HG03460 (cell line): ENCODE measurements around the gene ZNF808.
"Not testable (repeated sequence)": the region's sequence is repeated elsewhere in the genome, so short reads cannot be mapped to it uniquely, and the experiment has no call there.

Source experiments
- ATAC-seq: cut with Tn5 transposase; IDR thresholded peaks from one replicate; pipeline ENCODE4 v1.9.1; 2021; ENCODE audit not compliant: unreplicated experiment

Gene ZNF808

GRCh38 chr19:52527134-52527955 lies at the start of gene ZNF808:
Gene ZNF808, plus strand, starts transcription at chr19:52527668. Its CDS starts 15,617 bp downstream, at chr19:52543285.
- peak; percentile 69 for ATAC-seq

DNA sequence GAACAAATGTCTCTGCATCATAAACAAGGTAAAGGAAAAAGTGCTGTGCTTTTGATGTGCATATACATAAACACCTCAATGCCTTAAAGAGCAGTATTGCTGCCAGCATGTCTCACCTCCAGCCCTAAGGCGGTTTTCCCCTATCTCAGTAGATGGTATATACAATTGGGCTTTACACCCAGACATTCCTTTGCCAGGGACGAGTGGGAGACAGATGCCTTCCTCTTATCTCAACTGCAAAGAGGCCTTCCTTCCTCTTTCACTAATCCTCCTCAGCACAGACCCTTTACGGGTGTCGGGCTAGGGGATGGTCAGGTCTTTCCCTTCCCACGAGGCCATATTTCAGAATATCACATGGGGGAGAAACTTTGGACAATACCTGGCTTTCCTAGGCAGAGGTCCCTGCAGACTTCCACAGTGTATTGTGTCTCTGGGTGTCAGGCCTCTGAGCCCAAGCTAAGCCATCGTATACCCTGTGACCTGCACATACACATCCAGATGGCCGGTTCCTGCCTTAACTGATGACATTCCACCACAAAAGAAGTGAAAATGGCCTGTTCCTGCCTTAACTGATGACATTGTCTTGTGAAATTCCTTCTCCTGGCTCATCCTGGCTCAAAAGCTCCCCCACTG lies 43.2 kb upstream of the ZNF808 start:
- ATAC-seq, result not testable (repeated sequence)

DNA sequence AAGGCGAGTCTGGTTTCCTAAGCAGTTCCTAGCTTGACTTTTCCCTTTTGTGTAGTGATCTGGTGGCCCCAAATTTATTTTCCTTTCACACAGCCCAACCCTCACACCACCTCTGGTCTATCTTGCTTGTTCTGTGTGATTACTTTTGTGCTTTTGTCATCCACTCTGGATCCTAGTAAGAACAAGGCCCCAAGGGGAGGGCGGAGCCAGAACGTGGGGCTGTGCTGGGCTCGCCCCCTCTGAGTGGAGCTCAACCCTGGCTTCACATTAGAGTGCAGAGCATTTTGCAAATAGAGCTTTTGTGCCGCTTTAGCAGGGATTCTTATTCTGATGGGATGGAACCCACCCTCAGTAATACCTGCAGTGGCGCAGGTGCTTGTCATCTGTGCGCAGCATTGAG lies 42.4 kb upstream of the ZNF808 start:
- ATAC-seq, result not testable (repeated sequence)

GRCh38 chr19:52485561-52486240 lies 41.8 kb upstream of the ZNF808 start:
- not testable (repeated sequence) for ATAC-seq

DNA sequence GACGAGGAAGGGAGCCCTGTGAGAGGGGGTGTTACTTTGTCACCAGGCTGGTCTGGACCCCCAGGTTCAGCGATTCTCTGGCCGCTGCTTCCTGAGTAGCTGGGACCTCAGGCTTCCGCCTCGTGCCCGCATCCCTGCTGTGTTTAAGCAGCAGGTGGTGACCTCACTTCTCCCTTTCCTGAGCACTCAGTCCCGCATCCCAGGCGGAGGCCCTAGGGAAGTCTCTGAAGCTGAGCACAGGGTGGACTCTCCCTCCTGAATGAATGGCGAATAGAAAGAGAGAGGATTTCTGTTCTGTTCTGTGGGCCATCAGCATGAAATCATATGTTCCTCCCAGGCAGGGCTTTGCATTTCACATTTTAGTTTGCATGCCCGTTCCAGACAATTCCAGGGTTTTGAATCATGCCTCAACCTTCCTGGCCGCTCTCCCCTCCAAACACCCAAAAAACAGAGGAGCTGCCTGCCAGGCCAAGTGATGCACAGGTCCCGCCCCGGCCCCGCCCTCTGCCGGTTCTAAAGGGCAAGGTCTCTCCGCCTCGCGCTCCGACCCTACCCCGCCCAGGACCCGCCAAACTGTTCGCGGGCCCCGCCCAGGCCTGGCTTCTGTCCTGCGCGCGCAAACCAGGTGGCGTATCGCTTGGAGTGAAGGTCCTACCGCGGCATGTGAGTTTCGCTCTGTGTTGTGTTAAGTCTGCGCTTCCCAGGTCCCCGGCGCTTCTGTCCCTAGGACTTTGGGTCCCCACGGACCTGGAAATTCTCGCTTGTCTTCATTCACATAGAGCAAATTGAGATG lies 35.1 kb upstream of the ZNF808 start:
- ATAC-seq, result no peak

GRCh38 chr19:52492994-52493470 lies 34.4 kb upstream of the ZNF808 start:
- ATAC-seq, result no peak

DNA sequence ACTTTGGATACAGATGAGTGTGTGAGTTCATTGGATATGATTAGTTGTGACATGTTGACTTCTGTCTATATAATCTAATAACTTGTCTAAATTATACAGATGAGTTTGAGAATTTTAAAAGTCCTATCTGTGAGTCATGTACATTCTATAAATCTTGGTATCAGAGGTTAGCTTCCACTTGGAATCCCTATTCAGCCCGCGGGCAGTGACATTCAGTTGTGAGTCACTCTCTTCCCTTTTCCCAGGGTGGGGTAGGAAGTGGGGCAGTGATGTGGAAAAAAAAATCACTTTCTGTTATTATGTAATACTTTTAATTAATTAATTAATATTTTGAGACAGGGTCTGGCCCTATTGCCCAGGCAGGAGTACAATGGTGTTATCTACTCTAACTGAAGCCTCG lies 33.0 kb upstream of the ZNF808 start:
- ATAC-seq, result no peak

DNA sequence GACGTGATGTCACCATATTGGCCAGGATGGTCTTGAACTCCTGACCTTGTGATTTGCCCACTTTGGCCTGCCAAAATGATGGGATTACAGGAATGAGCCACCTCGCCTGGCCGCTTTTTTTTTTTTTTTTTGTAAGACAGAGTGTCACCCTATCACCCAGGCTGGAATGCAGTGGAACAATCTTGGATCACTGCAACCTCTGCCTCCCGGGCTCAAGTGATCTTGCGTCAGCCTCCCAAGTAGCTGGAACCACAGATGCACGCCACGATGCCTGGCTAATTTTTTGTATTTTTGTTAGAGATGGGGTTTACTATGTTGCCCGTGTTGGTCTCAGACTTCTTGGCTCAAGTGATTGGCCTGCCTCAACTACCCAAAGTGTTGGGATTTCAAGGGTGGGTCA lies 28.9 kb upstream of the ZNF808 start:
- no peak for ATAC-seq

DNA sequence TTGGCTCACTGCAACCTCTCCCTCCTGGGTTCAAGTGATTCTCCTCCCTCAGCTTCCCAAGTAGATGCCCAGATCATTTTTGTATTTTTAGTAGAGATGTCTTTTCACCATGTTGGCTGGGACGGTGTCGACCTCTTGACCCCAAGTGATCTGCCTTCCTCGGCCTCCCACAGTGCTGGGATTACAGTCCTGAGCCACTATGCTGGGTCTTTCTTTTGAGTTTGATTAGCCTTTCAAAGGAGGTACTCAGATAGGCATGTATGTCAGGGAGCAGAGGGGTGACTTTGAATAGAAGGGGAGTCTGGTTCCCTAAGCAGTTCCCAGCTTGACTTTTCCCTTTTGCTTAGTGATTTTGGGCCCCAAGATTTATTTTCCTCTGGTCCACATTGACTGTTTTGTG lies 27.0 kb upstream of the ZNF808 start:
- ATAC-seq, result not testable (repeated sequence)

- not testable (repeated sequence) for ATAC-seq
These were observed 26.5 kb upstream of the ZNF808 start for GRCh38 chr19:52500991-52501390.

DNA sequence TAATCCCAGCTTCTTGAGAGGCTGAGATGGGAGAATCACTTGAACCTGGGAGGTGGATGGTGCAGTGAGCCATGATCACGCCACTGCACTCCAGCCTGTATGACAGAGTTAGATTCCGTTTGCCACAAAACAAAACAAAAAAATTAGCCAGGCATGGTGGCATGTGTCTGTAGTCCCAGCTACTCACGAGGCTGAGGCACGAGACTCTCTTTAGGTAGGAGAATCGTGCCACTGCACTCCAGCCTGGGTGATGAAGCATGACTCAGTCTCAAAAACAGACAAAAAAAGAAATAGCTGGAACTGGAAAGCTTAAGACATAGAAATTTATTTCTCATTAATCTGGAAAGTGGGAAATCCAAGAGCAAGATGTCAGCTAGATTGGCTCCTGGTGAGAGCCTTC lies 20.2 kb upstream of the ZNF808 start:
- no peak for ATAC-seq

DNA sequence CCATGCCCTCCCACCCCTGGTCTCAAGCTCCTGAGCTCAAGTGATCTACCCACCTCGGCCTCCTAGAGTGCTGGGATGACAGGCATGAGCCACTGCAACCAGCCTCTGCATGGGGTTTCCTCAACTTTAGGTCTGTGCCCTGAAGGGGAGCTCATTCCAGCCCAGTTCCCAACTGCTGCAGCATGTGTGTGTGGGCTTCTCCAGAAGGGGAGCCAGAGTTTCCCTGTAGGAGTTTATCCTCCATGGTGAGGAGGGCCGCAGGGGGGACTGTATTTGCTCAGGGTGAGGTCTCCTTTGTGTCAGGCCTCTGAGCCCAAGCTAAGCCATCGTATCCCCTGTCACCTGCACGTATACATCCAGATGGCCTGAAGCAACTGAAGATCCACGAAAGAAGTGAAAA lies 11.3 kb upstream of the ZNF808 start:
- no peak for ATAC-seq

- no peak for ATAC-seq
These were observed 8.8 kb upstream of the ZNF808 start for GRCh38 chr19:52518646-52519045.

GRCh38 chr19:52519175-52519574 lies 8.3 kb upstream of the ZNF808 start:
- ATAC-seq, result not testable (repeated sequence)

DNA sequence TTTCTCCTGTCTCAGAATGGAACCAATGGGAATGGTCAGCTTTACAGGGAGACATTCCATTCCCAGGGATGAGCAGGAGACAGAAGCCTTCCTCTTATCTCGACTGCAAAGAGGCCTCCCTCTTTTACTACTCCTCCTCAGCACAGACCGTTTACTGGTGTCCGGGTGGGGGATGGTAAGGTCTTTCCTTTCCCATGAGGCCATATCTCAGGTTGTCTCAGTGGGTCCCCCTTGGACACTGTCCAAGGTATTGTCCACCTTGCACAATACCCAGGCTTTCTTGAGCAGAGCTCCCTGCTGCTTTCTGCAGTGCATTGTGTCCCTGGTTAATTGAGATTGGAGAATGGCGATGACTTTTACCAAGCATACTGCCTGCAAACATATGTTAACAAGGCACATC lies 7.5 kb upstream of the ZNF808 start:
- ATAC-seq, result no peak

DNA sequence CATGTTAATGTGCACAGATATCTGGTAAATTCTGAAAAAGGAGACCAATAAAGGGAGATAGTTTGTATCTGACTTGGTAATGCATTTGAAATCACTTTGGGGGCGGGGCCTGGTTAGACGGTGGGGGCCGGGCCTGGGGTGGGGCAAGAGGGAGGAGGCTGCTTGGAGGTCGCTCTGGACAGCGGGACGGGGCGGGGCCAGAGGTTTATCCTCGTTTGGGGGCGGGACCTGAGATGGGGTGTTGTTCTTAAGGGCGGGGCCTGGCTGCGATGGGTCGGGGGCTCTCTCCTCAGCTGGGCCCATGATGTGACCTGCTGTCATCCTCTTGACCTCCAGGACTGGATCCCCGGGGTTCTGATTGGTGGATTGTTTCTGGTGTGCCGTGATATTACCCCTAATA lies 4.9 kb upstream of the ZNF808 start:
- ATAC-seq, result no peak

- no peak for ATAC-seq
These were observed 3.4 kb upstream of the ZNF808 start for GRCh38 chr19:52524086-52524485.

GRCh38 chr19:52527956-52528351 lies 486 bp downstream of the ZNF808 start:
- ATAC-seq, result peak; percentile 10

GRCh38 chr19:52532480-52532879 lies 5.0 kb downstream of the ZNF808 start:
- ATAC-seq, result no peak

DNA sequence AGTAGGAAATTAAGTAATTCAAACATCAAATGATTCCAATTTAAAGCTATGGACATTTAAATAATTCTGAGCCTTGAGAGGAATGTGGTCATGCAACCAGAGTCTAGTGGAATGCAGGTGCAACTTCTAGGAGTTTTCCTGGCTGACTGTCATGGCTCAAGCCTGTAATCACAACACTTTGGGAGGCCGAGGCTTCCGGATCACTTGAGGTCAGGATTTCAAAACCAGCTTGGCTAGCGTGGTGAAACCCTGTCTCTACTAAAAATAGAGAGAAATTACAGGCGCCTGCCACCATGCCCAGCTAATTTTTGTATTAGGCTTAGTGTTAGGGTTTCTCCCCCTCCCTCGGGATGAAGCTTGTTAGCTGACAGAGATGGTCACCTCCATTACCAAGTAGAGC lies 6.4 kb downstream of the ZNF808 start:
- no peak for ATAC-seq

- ATAC-seq, result not testable (repeated sequence)
These were observed 7.9 kb downstream of the ZNF808 start for GRCh38 chr19:52535385-52535770.
